Activated CD4-positive, alpha-beta T cell treated with anti-CD3 and anti-CD28 coated beads, Interleukin-2, Interleukin-6, amounts not matched to agents 100 ng/mL and 50 ng/mL, durations not matched to agents 16 hours and 8 hours (primary cell): ENCODE measurements around the gene IP6K1.
A peak's percentile ranks its signal among the peaks of the same experiment; 100 is the strongest.
"Not testable (repeated sequence)": the region's sequence is repeated elsewhere in the genome, so short reads cannot be mapped to it uniquely, and the experiment has no call there.

Experiments
- DNase-seq: peaks from one replicate; pipeline ENCODE4 v3.0.0-alpha.2; 2020

Gene IP6K1

GRCh38 chr3:49793486-49794085 lies 7.2 kb upstream of the IP6K1 start:
- DNase-seq, result no peak

GRCh38 chr3:49792371-49793150 lies 6.2 kb upstream of the IP6K1 start:
- DNase-seq, result no peak

- no peak for DNase-seq
Observed at GRCh38 chr3:49791571-49791970, 5.2 kb upstream of the IP6K1 start.

- DNase-seq, result no peak
Observed at GRCh38 chr3:49790626-49791411, 4.5 kb upstream of the IP6K1 start.

- DNase-seq, result no peak
Observed at GRCh38 chr3:49788056-49788455, 1.7 kb upstream of the IP6K1 start.

- DNase-seq, result no peak
Observed at GRCh38 chr3:49787536-49787935, 1.2 kb upstream of the IP6K1 start.

GRCh38 chr3:49787182-49787464 lies 781 bp upstream of the IP6K1 start:
- no peak for DNase-seq

- DNase-seq, result peak; percentile 17
Observed at GRCh38 chr3:49785565-49786356, 581 bp downstream of the IP6K1 start.

GRCh38 chr3:49782277-49782676 lies 4.1 kb downstream of the IP6K1 start:
- DNase-seq, result not testable (repeated sequence)

- no peak for DNase-seq
Observed at GRCh38 chr3:49781415-49782199, 4.7 kb downstream of the IP6K1 start.

- DNase-seq, result not testable (repeated sequence)
Observed at GRCh38 chr3:49780975-49781365, 5.4 kb downstream of the IP6K1 start.

GRCh38 chr3:49780080-49780974 lies 6.0 kb downstream of the IP6K1 start:
- no peak for DNase-seq

GRCh38 chr3:49779358-49780079 lies 6.8 kb downstream of the IP6K1 start:
- DNase-seq, result no peak

GRCh38 chr3:49776101-49776500 lies 10.2 kb downstream of the IP6K1 start:
- DNase-seq, result not testable (repeated sequence)

- DNase-seq, result no peak
Observed at GRCh38 chr3:49775538-49775937, 10.8 kb downstream of the IP6K1 start.

GRCh38 chr3:49772703-49773102 lies 13.6 kb downstream of the IP6K1 start:
- no peak for DNase-seq

GRCh38 chr3:49771340-49771938 lies 14.9 kb downstream of the IP6K1 start:
- DNase-seq, result no peak

GRCh38 chr3:49769926-49770325 lies 16.4 kb downstream of the IP6K1 start:
- no peak for DNase-seq

- no peak for DNase-seq
Observed at GRCh38 chr3:49769286-49769915, 16.9 kb downstream of the IP6K1 start.

- DNase-seq, result no peak
Observed at GRCh38 chr3:49763981-49764380, 22.4 kb downstream of the IP6K1 start.
